Right lung (tissue), 5 donors: Measurements from ENCODE around the gene PHC1. TPM values are rescaled to one million over a fixed set of nuclear protein-coding genes. Genes with fewer than 3 reads are reported as not detected.
"Not testable (repeated sequence)": the region's sequence is repeated elsewhere in the genome, so short reads cannot be mapped to it uniquely, and the experiment has no call there.

ENCODE experiments used
- DNase-seq, 2 donors: peaks; one replicate each; pipeline ENCODE4 v3.0.0-alpha.2; 2013
- polyA plus RNA-seq, 5 donors: library from polyadenylated mRNA; unstranded; fragments of 120-200 nt; gene quantifications; one replicate each; pipeline versions ENCODE4 v1.2.1 to v1.2.3, GENCODE V29; 2013; ENCODE audit warnings: inconsistent platforms in 1 of 5, low replicate concordance in 1 of 5; ENCODE audit not compliant: insufficient read length in 5 of 5, insufficient read depth in 1 of 5

Gene PHC1
- polyA plus RNA-seq, 5 donors = 69.7 to 125 (median 90.8) TPM

DNA sequence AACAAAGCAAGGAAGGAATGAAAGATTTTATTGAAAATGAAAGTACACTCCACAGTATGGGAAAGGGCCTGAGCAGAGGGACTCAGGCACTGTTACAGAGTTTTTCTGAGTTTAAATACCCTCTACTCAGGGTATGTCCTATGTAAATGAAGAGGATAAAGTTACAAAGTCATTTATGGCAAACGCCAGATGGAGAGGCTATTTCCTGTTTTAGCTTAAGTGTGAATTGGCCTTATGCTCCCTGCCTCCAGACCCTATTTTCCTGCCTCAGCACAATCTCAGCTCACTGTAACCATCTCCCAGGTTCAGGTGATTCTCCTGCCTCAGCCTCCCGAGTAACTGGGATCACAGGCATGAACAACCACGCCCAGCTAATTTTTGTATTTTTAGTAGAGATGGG is 6.8 kb upstream of the PHC1 start:
- no peak for DNase-seq

- no peak for DNase-seq
Observed at GRCh38 chr12:8909752-8910151, 4.6 kb upstream of the PHC1 start.

GRCh38 chr12:8911606-8912268 is 2.6 kb upstream of the PHC1 start:
- DNase-seq = no peak

DNA sequence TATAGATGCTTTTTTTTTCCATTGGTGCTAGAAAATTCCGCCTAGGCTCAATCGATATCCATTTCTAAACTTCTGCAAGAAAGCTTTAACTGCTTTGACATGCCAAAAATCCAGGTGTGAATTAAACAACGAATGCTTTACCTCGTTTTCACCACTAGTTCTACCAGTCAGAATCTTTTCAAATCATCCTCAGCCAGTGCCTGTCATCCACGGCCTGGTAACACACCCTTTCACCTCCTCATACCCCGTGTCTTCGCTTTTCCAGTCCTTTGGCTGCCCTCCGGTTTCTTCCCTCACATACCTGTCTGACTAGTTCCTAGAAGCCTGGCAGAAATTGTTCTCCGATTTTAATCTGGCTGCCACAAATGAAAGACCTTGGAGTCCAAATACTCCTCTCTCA is 1.4 kb upstream of the PHC1 start:
- peak in 1 of 2 donors; percentile 30 for DNase-seq

- DNase-seq = no peak
Observed at GRCh38 chr12:8913702-8914032, 642 bp upstream of the PHC1 start.

GRCh38 chr12:8914716-8915526 is 612 bp downstream of the PHC1 start:
- peak; percentile 52 for DNase-seq

DNA sequence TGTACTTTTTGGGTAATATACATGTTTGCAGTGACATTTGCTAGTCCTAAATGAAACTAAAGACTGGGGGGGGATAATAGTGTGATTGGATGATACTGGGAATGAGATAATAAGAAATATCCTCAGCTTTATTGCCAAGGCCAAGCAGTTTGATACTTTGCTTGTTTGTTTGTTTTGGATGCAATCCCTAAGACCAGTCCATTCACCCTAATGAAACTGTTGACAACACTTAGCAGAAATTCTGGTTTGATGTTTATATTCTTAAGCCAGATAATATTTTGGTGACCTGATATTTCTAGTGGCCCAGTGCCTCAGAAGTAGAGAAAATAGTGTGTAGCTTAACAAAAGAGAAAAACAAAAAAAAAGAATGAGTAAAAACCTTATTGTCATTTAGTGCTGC is 1.8 kb downstream of the PHC1 start:
- DNase-seq = no peak

- no peak for DNase-seq
Observed at GRCh38 chr12:8917031-8917430, 2.7 kb downstream of the PHC1 start.

- no peak for DNase-seq
Observed at GRCh38 chr12:8917751-8918150, 3.4 kb downstream of the PHC1 start.

DNA sequence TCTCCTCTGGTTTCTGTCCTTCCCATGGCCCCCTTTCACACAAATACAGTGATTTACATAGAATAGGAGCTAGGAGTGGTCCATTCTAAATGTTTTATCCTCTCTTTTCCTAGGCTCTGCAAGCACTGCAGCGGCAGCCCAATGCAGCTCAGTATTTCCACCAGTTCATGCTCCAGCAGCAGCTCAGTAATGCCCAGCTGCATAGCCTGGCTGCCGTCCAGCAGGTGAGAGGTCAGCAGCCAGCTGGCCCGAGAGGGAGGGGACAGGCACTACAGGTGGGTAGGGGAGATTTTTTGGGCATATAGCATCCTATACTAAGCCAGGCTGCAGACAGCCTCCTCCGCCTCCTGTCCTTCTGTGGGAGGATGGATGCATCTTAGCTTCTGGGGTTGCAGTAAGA is 5.3 kb downstream of the PHC1 start:
- not testable (repeated sequence) for DNase-seq

GRCh38 chr12:8922544-8922943 is 8.2 kb downstream of the PHC1 start:
- no peak for DNase-seq

GRCh38 chr12:8930655-8931323 is 16.5 kb downstream of the PHC1 start:
- not testable (repeated sequence) for DNase-seq

DNA sequence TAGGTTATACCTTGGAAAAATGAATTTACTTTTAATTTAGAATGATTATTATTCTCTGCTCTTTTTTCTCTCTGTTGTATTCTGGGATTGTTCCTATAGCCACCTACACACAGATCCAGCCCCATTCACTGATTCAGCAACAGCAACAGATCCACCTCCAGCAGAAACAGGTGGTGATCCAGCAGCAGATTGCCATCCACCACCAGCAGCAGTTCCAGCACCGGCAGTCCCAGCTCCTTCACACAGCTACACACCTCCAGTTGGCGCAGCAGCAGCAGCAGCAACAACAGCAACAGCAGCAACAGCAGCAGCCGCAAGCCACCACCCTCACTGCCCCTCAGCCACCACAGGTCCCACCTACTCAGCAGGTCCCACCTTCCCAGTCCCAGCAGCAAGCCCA is 18.2 kb downstream of the PHC1 start:
- DNase-seq = not testable (repeated sequence)

DNA sequence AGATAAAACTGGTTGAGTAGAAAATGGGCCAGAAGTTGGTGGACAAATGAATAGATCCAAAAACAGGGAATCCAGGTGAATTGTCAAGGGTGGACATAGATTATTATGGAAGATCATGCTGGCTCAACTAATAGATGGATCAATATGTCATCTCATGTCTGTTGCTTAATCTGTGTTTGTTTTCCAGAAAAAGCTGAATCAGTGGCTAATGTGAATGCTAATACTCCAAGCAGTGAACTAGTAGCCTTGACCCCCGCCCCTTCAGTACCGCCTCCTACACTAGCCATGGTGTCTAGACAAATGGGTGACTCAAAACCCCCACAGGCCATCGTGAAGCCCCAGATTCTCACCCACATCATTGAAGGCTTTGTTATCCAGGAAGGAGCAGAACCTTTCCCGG is 19.8 kb downstream of the PHC1 start:
- DNase-seq = not testable (repeated sequence)

DNA sequence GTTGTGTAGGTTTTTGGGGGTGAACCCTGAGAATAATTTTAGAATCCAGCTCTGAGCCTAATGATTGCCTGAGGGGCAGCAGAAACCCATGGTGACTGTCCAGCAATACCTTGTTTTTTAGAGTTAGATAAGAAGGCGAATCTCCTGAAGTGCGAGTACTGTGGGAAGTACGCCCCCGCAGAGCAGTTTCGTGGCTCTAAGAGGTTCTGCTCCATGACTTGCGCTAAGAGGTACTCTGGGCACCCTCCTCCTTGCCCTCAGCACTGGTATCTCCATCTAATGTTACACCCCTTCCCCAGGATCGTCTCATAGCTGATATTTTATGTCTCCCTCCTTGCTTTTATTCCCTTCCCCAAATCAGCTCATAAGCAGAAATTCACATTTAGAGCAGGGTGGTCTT is 22.4 kb downstream of the PHC1 start:
- DNase-seq = no peak

- not testable (repeated sequence) for DNase-seq
Observed at GRCh38 chr12:8937842-8938442, 23.6 kb downstream of the PHC1 start.

DNA sequence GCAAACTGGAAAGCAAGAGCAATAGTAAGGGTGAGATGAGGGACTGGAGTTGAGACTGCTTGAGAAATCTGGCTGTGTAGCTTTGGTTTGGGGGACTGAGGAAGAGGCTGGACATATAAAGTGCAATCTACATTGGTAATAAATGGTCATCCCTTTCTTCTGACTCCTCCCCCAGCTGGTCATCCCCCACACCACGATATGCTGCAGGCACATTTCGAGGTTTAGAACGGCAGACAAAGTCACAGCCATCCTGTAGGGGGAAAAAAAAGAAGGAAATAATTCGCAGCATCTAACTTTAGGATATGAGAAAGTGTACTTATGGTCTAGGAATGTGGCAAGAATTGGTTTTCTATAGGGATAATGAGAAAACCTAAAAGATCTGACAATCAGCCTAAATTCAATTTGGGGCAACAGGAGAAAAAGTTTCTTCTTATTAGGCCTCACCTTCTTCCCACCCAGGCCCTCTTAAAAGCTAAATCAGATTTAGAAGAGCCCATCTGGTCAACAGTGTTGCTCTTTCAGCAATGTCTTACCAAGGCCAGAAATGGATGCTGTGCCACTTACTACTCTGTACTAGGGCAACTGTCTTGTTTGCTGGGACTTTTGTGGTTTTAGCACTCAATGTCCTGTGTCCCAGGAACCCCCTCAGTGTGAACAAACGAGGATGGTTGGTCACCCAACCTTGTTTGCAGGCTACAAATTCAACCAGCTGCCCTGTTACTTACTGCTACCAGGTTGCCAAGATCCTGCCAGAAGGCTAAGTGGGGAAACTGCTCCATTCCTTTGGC is 27.6 kb downstream of the PHC1 start:
- DNase-seq = no peak

GRCh38 chr12:8943565-8944186 is 29.4 kb downstream of the PHC1 start:
- no peak for DNase-seq

DNA sequence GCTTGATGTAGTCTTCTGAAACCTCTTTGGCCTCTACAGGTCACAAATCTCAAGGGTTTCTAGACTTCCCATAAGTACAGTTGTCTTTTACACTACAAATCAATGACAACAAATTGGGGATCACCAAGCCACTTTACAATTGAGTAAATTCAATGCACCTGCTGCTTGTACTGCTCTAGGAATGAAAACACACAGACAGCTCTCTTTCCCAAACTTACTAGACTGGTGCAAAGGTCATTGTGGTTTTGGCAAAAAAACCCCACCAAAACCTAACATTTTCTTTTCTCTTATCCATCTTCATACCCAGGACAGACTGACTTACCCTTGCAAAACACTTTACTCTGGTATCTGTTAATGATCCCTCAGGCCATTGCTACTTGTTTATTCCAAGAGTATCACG is 32.4 kb downstream of the PHC1 start:
- no peak for DNase-seq

DNA sequence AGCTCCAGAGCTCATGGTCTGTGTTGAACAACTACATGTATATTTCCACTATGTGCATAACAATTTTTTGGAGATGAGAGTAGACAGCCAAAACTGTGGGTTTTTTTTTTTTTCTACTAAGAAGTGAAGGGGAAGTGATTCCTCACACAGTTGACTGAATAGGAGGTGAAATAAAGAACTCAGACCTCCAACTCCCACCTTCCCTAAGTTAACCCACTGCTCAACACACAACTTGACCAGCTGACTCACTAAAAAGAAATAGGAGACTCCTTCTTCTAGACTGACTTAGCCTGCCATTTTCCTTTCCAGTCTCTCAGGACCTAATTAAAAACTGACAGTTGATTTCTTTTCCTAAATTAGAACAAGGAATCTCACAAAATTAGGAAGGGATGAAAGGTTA is 33.4 kb downstream of the PHC1 start:
- no peak for DNase-seq

DNA sequence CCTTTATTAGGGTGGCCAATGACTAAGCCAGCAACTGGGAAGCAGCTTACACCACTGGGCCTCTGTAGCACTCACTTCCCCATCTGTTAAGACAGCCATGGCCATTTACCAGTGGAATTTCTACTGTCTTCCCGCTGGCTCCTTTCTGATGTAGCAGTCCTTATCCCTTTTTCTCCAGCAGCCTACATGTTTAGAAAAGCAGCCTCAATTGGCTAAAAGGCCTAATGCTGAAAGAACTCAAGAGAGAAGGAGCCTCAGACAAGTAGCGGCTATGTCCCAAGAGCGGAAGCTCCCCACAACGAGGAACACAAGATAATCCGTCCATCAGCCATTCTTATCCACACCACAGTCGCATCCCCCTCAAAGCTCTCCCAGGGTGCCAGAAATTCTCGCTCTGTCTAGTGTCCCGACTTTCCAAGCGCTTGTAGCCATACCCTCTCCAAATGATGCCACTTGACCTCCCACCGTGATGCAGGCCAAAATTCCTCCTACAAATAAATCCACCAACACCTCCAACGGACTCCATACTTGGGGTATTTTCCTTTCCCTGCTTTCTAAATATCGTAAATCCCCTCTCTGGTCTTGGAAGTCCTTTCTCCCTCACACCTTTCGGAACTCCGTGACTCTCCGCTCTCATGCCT is 34.5 kb downstream of the PHC1 start:
- no peak for DNase-seq
